ENCODE results near the gene KIF26B.

Gene KIF26B

DNA sequence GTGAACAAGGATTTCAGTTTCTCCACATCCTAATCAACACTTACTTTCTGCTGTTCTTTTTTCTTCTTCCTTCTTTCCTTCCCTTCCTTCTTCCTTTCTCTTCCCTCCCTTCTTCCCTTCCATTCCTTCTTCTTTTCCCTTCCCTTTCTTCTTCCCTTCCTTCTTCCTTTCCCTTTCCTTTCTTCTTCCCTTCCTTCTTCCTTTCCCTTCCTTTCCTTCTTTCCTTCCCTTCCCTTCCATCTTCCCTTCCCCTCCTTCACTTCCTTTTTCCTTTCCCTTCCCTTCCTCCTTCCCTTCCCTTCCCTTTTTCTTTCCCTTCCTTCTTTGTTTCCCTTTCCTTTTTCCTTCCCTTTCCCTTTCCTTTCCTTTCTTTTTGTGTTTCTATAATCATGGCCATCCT lies 115.3 kb downstream of the KIF26B start:
- Histone ChIP-seq H3K27me3 (ENCODE audit: insufficient read depth, low read length) (no peaks in the 10 kb centered on the region), H3K9ac (ENCODE audit: low read length) (no peak overlapping the region), H3K4me1 (ENCODE audit: insufficient read depth, low read length, severe bottlenecking) (no peaks in the 10 kb centered on the region), H3K4me3 (ENCODE audit: low read depth, low read length, poor library complexity, severe bottlenecking) (no peak overlapping the region), H3K4me2 (ENCODE audit: low read length) (no peak overlapping the region), H3K9me2 (ENCODE audit: low read depth, low read length) (no peaks in the 10 kb centered on the region), H3F3A (ENCODE audit: insufficient read depth, low read length) (no peaks in the 10 kb centered on the region), H2AFZ (ENCODE audit: low read length) (no peak overlapping the region), H3K36me3 (ENCODE audit: insufficient read depth, low read length) (no peaks in the 10 kb centered on the region), H3K9me3 (ENCODE audit: low read length) (0 out of 2 replicates have a peak, but pooled peaks cover 4% of the 10 kb centered on the region), H3K27ac (ENCODE audit: low read depth, low read length, poor library complexity, severe bottlenecking) (no peak overlapping the region), H3K79me2 (ENCODE audit: insufficient read depth, low read length) (no peaks in the 10 kb centered on the region), H4K20me1 (ENCODE audit: insufficient read depth, low read length) (no peaks in the 10 kb centered on the region)
- no peak for TF ChIP-seq EZH2 (IDR thresholded peaks at IDR 0.05; ENCODE audit: borderline replicate concordance, low read length)
- TF ChIP-seq, protein P1, sequence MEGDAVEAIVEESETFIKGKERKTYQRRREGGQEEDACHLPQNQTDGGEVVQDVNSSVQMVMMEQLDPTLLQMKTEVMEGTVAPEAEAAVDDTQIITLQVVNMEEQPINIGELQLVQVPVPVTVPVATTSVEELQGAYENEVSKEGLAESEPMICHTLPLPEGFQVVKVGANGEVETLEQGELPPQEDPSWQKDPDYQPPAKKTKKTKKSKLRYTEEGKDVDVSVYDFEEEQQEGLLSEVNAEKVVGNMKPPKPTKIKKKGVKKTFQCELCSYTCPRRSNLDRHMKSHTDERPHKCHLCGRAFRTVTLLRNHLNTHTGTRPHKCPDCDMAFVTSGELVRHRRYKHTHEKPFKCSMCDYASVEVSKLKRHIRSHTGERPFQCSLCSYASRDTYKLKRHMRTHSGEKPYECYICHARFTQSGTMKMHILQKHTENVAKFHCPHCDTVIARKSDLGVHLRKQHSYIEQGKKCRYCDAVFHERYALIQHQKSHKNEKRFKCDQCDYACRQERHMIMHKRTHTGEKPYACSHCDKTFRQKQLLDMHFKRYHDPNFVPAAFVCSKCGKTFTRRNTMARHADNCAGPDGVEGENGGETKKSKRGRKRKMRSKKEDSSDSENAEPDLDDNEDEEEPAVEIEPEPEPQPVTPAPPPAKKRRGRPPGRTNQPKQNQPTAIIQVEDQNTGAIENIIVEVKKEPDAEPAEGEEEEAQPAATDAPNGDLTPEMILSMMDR (IDR thresholded peaks at IDR 0.05; ENCODE audit: low read length), result no peak

GRCh38 chr1:245270972-245271371 lies 116.2 kb downstream of the KIF26B start:
- Histone ChIP-seq H4K20me1 (ENCODE audit: insufficient read depth, low read length) (no peaks in the 10 kb centered on the region), H3K36me3 (ENCODE audit: insufficient read depth, low read length) (no peaks in the 10 kb centered on the region), H3K9me3 (ENCODE audit: low read length) (0 out of 2 replicates have a peak, but pooled peaks cover 4% of the 10 kb centered on the region), H2AFZ (ENCODE audit: low read length) (no peak overlapping the region), H3K4me2 (ENCODE audit: low read length) (no peak overlapping the region), H3K79me2 (ENCODE audit: insufficient read depth, low read length) (no peaks in the 10 kb centered on the region), H3F3A (ENCODE audit: insufficient read depth, low read length) (no peaks in the 10 kb centered on the region), H3K4me1 (ENCODE audit: insufficient read depth, low read length, severe bottlenecking) (no peaks in the 10 kb centered on the region), H3K9ac (ENCODE audit: low read length) (no peak overlapping the region), H3K27ac (ENCODE audit: low read depth, low read length, poor library complexity, severe bottlenecking) (no peak overlapping the region), H3K4me3 (ENCODE audit: low read depth, low read length, poor library complexity, severe bottlenecking) (no peak overlapping the region), H3K9me2 (ENCODE audit: low read depth, low read length) (no peaks in the 10 kb centered on the region), H3K27me3 (ENCODE audit: insufficient read depth, low read length) (no peaks in the 10 kb centered on the region)
- TF ChIP-seq, protein P1 (IDR thresholded peaks at IDR 0.05; ENCODE audit: low read length), result no peak
- TF ChIP-seq EZH2 (IDR thresholded peaks at IDR 0.05; ENCODE audit: borderline replicate concordance, low read length), result no peak

DNA sequence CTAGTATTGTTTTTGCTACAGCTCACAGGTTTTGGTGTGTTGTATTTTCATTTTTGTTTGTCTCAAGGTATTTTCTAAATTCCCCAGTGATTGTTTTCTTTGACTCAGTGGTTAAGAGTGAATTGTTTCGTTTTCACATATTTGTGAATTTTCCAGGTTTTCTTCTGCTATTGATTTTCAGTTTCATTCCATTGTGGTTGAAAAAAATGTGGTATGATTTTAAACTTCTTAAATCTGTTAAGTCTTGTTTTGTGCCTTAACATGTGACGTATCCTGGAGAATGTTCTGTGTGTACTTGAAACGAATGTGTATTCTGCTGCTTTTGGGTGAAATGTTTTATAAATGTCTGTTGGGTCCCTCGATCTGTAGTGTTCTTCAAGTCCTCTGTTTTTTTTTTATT lies 117.9 kb downstream of the KIF26B start:
- Histone ChIP-seq H3K4me1 (ENCODE audit: insufficient read depth, low read length, severe bottlenecking) (no peaks in the 10 kb centered on the region), H3K4me2 (ENCODE audit: low read length) (no peak overlapping the region), H3K9ac (ENCODE audit: low read length) (no peak overlapping the region), H4K20me1 (ENCODE audit: insufficient read depth, low read length) (no peaks in the 10 kb centered on the region), H3K9me2 (ENCODE audit: low read depth, low read length) (no peaks in the 10 kb centered on the region), H2AFZ (ENCODE audit: low read length) (no peak overlapping the region), H3K27ac (ENCODE audit: low read depth, low read length, poor library complexity, severe bottlenecking) (no peak overlapping the region), H3K27me3 (ENCODE audit: insufficient read depth, low read length) (no peaks in the 10 kb centered on the region), H3K79me2 (ENCODE audit: insufficient read depth, low read length) (no peaks in the 10 kb centered on the region), H3K9me3 (ENCODE audit: low read length) (0 out of 2 replicates have a peak, but pooled peaks cover 4% of the 10 kb centered on the region), H3K36me3 (ENCODE audit: insufficient read depth, low read length) (no peaks in the 10 kb centered on the region), H3K4me3 (ENCODE audit: low read depth, low read length, poor library complexity, severe bottlenecking) (no peak overlapping the region), H3F3A (ENCODE audit: insufficient read depth, low read length) (no peaks in the 10 kb centered on the region)
- TF ChIP-seq, protein P1 (IDR thresholded peaks at IDR 0.05; ENCODE audit: low read length), result no peak
- no peak for TF ChIP-seq EZH2 (IDR thresholded peaks at IDR 0.05; ENCODE audit: borderline replicate concordance, low read length)
